Caco-2 (cell line): ENCODE results near the gene CMC2. TPM values are rescaled to one million over a fixed set of nuclear protein-coding genes. Genes with fewer than 3 reads are reported as not detected.

Experiments used
- BruUV-seq: library from RNA; stranded (reverse); fragments of 400-500 nt; replicated peaks from 2 replicates; lab custom pipeline; 2021; lab: Mats Ljungman, UMichigan
- CTCF ChIA-PET: fragments of 300-600 bp; sonication (Branson Sonifier 250); formaldehyde crosslinking; loops from one replicate; lab custom pipeline; 2022; ENCODE audit warnings: antibody characterized with exemption; lab: Charles Lee
- POLR2A ChIA-PET: fragments of 300-600 bp; sonication (Branson Sonifier 250); formaldehyde crosslinking; loops from one replicate; lab custom pipeline; 2022; ENCODE audit warnings: antibody characterized with exemption; lab: Charles Lee
- DNase-seq, 2 experiments: peaks; one replicate each; pipeline versions ENCODE4 v3.0.0 to v3.0.0-alpha.2; 2020 to 2022
- H3K27me3 ChIP-seq: replicated peaks from 2 replicates; pipeline ENCODE4 v1.6.0; 2011; ENCODE audit warnings: low read length; ENCODE audit not compliant: control insufficient read depth, insufficient read depth
- H3K36me3 ChIP-seq: 2 replicates; pipeline ENCODE4 v1.5.1; 2011; ENCODE audit warnings: low read length; ENCODE audit not compliant: control insufficient read depth, insufficient read depth
- H3K4me1 ChIP-seq: fragments of 250-450 bp; sonication (Bioruptor Pico); 2 replicates; pipeline ENCODE4 v1.5.1; 2020; ENCODE audit warnings: mild to moderate bottlenecking
- H3K4me3 ChIP-seq: 2 replicates; pipeline ENCODE4 v1.5.1; 2011; ENCODE audit warnings: low read depth, mild to moderate bottlenecking, control low read depth, low read length
- H3K9me3 ChIP-seq: fragments of 250-450 bp; sonication (Bioruptor Pico); 2 replicates; pipeline ENCODE4 v1.5.1; 2020; ENCODE audit warnings: mild to moderate bottlenecking, moderate library complexity
- H3K27ac Mint-ChIP-seq: one replicate; pipeline ENCODE4 v1.8.0; 2022; ENCODE audit warnings: mixed read lengths; ENCODE audit not compliant: unreplicated experiment
- H3K27me3 Mint-ChIP-seq: one replicate; pipeline ENCODE4 v1.8.0; 2022; ENCODE audit warnings: mixed read lengths; ENCODE audit not compliant: insufficient read depth, unreplicated experiment
- H3K36me3 Mint-ChIP-seq: one replicate; pipeline ENCODE4 v1.8.0; 2022; ENCODE audit warnings: mild to moderate bottlenecking, mixed read lengths; ENCODE audit not compliant: insufficient read depth, unreplicated experiment
- H3K4me1 Mint-ChIP-seq: one replicate; pipeline ENCODE4 v1.8.0; 2022; ENCODE audit warnings: low read depth, mixed read lengths; ENCODE audit not compliant: unreplicated experiment
- H3K4me3 Mint-ChIP-seq: one replicate; pipeline ENCODE4 v1.8.0; 2022; ENCODE audit warnings: mild to moderate bottlenecking, moderate library complexity, mixed read lengths; ENCODE audit not compliant: unreplicated experiment
- H3K9me3 Mint-ChIP-seq: one replicate; pipeline ENCODE4 v1.8.0; 2022; ENCODE audit warnings: mixed read lengths; ENCODE audit not compliant: unreplicated experiment
- CTCF ChIP-seq, 2 experiments: fragments of 200-600 bp in 1 of 2; IDR thresholded peaks; 1 replicate in 1 of 2; 2 replicates in 1 of 2; pipeline versions ENCODE4 v1.5.1 to v1.8.0; 2011 to 2022; ENCODE audit warnings: antibody characterized with exemption in 1 of 2, control low read depth in 1 of 2, inconsistent platforms in 1 of 2, low read depth in 1 of 2, low read length in 1 of 2, mild to moderate bottlenecking in 1 of 2, moderate library complexity in 1 of 2; ENCODE audit not compliant: insufficient read depth in 1 of 2, severe bottlenecking in 1 of 2, unreplicated experiment in 1 of 2
- intact Hi-C: fragments of 100-400 bp; cut with micrococcal nuclease; formaldehyde crosslinking; loops from one replicate; pipeline ENCODE4 v1.10.0; 2022; ENCODE audit not compliant: unreplicated experiment
- total RNA-seq: library from RNA; stranded (reverse); gene quantifications from 2 replicates; pipeline ENCODE4 v1.2.3, GENCODE V29; 2022

The CMC2 gene
- total RNA-seq, 1 experiment from 2014 or later: 94.1 TPM

- Mint-ChIP-seq H3K36me3 (peaks cover 37% of the 10 kb centered on the region), H3K4me1 (peaks cover 13% of the 10 kb centered on the region), H3K27me3 (no peaks in the 10 kb centered on the region), H3K4me3 (no peak overlapping the region), H3K9me3 (no peaks in the 10 kb centered on the region), H3K27ac (no peak overlapping the region)
- Histone ChIP-seq H3K36me3 (peaks cover 2% of the 10 kb centered on the region; the same call in 1 of the 2 replicates), H3K4me3 (no peak overlapping the region), H3K4me1 (peaks cover 8% of the 10 kb centered on the region; the same call in 1 of the 2 replicates), H3K9me3 (no peaks in the 10 kb centered on the region), H3K27me3 (no peaks in the 10 kb centered on the region)
- ChIA-PET POLR2A (no interaction called here), CTCF (no interaction called here)
- TF ChIP-seq CTCF (IDR thresholded peaks at IDR 0.05; ENCODE audit: insufficient read depth in 1 of 2, low read depth in 1 of 2, low read length in 1 of 2, severe bottlenecking in 1 of 2, unreplicated experiment in 1 of 2): no peak
- no peak for DNase-seq
- no TSS peak for BruUV-seq
- intact Hi-C loops: no loop called here
These were observed 25.6 kb downstream of the CMC2 start for GRCh38 chr16:80981103-80981502.

- POLR2A ChIA-PET: no interaction called here
- BruUV-seq: no TSS peak
- H3K36me3 Mint-ChIP-seq: peaks cover 43% of the 10 kb centered on the region
These were observed 29.7 kb downstream of the CMC2 start for GRCh38 chr16:80976946-80977345.

GRCh38 chr16:80974649-80975376, 31.9 kb downstream of the CMC2 start:
- H3K36me3 ChIP-seq: peaks cover 3% of the 10 kb centered on the region
- H3K27ac Mint-ChIP-seq: no peak overlapping the region
- no peaks in the 10 kb centered on the region for H3K4me1 ChIP-seq
- DNase-seq: no peak
- POLR2A ChIA-PET: interaction anchor here (0.5 to 0.9 kb wide), 2 partner anchors 32 to 61 kb away, joined by 3 read pairs; partner anchors contain the start of genes CENPN and CMC2
- no TSS peak for BruUV-seq
- peaks cover 46% of the 10 kb centered on the region for H3K36me3 Mint-ChIP-seq
- no peaks in the 10 kb centered on the region for H3K9me3 Mint-ChIP-seq
- no peak overlapping the region for H3K4me3 ChIP-seq
- peaks cover 5% of the 10 kb centered on the region for H3K4me1 Mint-ChIP-seq
- H3K4me3 Mint-ChIP-seq: no peak overlapping the region
- no peaks in the 10 kb centered on the region for H3K9me3 ChIP-seq
- no peaks in the 10 kb centered on the region for H3K27me3 ChIP-seq
- CTCF ChIA-PET: interaction anchor here (0.5 to 1.6 kb wide), 10 partner anchors 9 to 161 kb away, joined by 3 to 12 read pairs (median 4); partner anchors contain the start of genes ATMIN, CENPN and CMC2
- peak; percentile 27 to 62 for TF ChIP-seq CTCF (IDR thresholded peaks at IDR 0.05; ENCODE audit: insufficient read depth in 1 of 2, low read depth in 1 of 2, low read length in 1 of 2, severe bottlenecking in 1 of 2, unreplicated experiment in 1 of 2)
- H3K27me3 Mint-ChIP-seq: no peaks in the 10 kb centered on the region
- intact Hi-C loops: loop anchor here (1.0 kb wide), 2 partner anchors 18 to 31 kb away; partner anchors contain the start of gene CMC2

More at GRCh38 chr16:80976946-80977345, 29.7 kb downstream of the CMC2 start:
- Mint-ChIP-seq H3K9me3 (no peaks in the 10 kb centered on the region), H3K4me3 (no peak overlapping the region), H3K27me3 (no peaks in the 10 kb centered on the region), H3K27ac (no peak overlapping the region), H3K4me1 (peaks cover 5% of the 10 kb centered on the region)
- TF ChIP-seq CTCF (IDR thresholded peaks at IDR 0.05; ENCODE audit: insufficient read depth in 1 of 2, low read depth in 1 of 2, low read length in 1 of 2, severe bottlenecking in 1 of 2, unreplicated experiment in 1 of 2): no peak
- Histone ChIP-seq H3K4me3 (no peak overlapping the region), H3K27me3 (no peaks in the 10 kb centered on the region), H3K4me1 (no peaks in the 10 kb centered on the region), H3K36me3 (peaks cover 4% of the 10 kb centered on the region), H3K9me3 (no peaks in the 10 kb centered on the region)
- intact Hi-C loops: no loop called here
- DNase-seq: no peak
- CTCF ChIA-PET: interaction anchor here (0.7 kb wide), 1 partner anchor 276 kb away, joined by 3 read pairs; no protein-coding TSS in a partner anchor
